ENCODE results near the gene CLEC17A.
A peak's percentile ranks its signal among the peaks of the same experiment; 100 is the strongest.
"Not testable (repeated sequence)": the region's sequence is repeated elsewhere in the genome, so short reads cannot be mapped to it uniquely, and the experiment has no call there.

CLEC17A gene

DNA sequence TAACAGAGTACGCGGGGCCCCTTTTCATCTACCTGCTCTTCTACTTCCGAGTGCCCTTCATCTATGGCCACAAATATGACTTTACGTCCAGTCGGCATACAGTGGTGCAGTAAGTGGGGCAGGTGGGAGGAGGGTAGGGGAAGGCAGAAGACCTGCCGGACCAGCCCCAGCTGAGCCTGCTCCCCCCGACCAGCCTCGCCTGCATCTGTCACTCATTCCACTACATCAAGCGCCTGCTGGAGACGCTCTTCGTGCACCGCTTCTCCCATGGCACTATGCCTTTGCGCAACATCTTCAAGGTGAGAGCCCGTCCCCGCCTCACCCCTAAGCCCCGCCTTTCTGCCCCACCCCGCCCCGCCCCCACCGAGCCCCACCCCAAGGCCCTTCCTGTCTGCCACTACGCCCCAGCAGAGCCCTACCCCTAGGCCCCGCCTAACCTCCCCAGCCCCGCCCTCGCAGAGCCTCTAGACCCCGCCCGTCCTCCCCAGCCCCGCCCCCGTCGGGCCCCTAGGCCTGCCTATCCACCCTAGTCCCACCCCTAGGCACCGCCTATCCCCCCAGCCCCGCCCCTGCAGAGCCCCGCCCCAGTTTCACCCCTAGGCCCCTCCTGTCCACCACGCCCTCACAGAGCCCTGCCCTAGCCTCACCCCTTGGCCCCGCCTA lies 18.8 kb upstream of the CLEC17A start:
- no peak overlapping the region for H3K4me3 ChIP-seq (ENCODE audit: control insufficient read depth in 1 of 7, extremely low read depth in 1 of 7, insufficient read depth in 4 of 7, low read depth in 2 of 7, low read length in 6 of 7)
- ChIA-PET POLR2A (no interaction called here), CTCF (interaction anchor here (0.6 kb wide), 1 partner anchor 122 kb away, joined by 3 read pairs; no protein-coding TSS in a partner anchor)
- no peaks in the 10 kb centered on the region for H3K9me3 ChIP-seq (ENCODE audit: control extremely low read depth in 1 of 5, control insufficient read depth in 4 of 5, insufficient read depth in 2 of 5, low read depth in 1 of 5, low read length in 4 of 5)
- peaks cover 0 to 49% (median 22%) of the 10 kb centered on the region in 4 experiments for H3K36me3 ChIP-seq (ENCODE audit: control insufficient read depth in 4 of 4, insufficient read depth in 4 of 4, low read length in 3 of 4)
- peak in 2 of 3 donors; percentile 41 to 56 for DNase-seq
- no peak overlapping the region for H3K27ac ChIP-seq (ENCODE audit: insufficient read depth in 1 of 2, low read depth in 1 of 2, low read length in 2 of 2, poor library complexity in 1 of 2, severe bottlenecking in 2 of 2)
- H3K27me3 ChIP-seq (replicated peaks in 2 of 5; ENCODE audit: control insufficient read depth in 4 of 5, insufficient read depth in 5 of 5, low read length in 4 of 5): no peaks in the 10 kb centered on the region
- WGBS (ENCODE audit: insufficient coverage): 100% methylated on average over 6 of the region's 33 CpGs
- H3K4me1 ChIP-seq (ENCODE audit: control extremely low read depth in 1 of 4, control insufficient read depth in 4 of 4, insufficient read depth in 4 of 4, low read length in 3 of 4): peaks cover 0 to 36% (median 20%) of the 10 kb centered on the region in 4 experiments

DNA sequence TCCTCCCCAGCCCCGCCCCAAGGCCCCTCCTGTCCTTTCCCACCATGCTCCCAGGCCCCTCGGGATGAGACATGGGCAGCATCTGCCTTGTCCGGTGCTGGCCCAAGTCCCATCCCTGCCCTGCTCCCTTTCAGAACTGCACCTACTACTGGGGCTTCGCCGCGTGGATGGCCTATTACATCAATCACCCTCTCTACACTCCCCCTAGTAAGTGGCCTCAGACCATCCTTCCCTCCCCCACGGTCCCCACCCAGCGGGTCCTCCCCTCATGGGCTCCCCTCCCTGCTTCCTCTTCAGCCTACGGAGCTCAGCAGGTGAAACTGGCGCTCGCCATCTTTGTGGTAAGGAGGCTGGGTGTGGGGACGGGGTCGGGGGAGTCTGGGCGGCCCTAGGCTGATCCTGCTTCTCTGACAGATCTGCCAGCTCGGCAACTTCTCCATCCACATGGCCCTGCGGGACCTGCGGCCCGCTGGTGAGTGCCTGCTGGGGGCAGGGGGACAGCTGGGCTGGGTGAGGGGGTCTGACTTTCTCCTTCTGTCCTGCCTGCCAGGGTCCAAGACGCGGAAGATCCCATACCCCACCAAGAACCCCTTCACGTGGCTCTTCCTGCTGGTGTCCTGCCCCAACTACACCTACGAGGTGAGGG lies 18.1 kb upstream of the CLEC17A start:
- CTCF ChIA-PET; POLR2A ChIA-PET; H3K9me3 ChIP-seq (ENCODE audit: control extremely low read depth in 1 of 5, control insufficient read depth in 4 of 5, insufficient read depth in 2 of 5, low read depth in 1 of 5, low read length in 4 of 5); H3K4me3 ChIP-seq (ENCODE audit: control insufficient read depth in 1 of 7, extremely low read depth in 1 of 7, insufficient read depth in 4 of 7, low read depth in 2 of 7, low read length in 6 of 7); H3K27me3 ChIP-seq (replicated peaks in 2 of 5; ENCODE audit: control insufficient read depth in 4 of 5, insufficient read depth in 5 of 5, low read length in 4 of 5); H3K27ac ChIP-seq (ENCODE audit: insufficient read depth in 1 of 2, low read depth in 1 of 2, low read length in 2 of 2, poor library complexity in 1 of 2, severe bottlenecking in 2 of 2): not testable (repeated sequence)
- peak in 1 of 3 donors; percentile 25 for DNase-seq
- H3K4me1 ChIP-seq (ENCODE audit: control extremely low read depth in 1 of 4, control insufficient read depth in 4 of 4, insufficient read depth in 4 of 4, low read length in 3 of 4): peaks cover 0 to 34% (median 17%) of the 10 kb centered on the region in 4 experiments
- peaks cover 0 to 52% (median 25%) of the 10 kb centered on the region in 4 experiments for H3K36me3 ChIP-seq (ENCODE audit: control insufficient read depth in 4 of 4, insufficient read depth in 4 of 4, low read length in 3 of 4)
- 74% methylated on average over 10 of the region's 22 CpGs for WGBS (ENCODE audit: insufficient coverage)

DNA sequence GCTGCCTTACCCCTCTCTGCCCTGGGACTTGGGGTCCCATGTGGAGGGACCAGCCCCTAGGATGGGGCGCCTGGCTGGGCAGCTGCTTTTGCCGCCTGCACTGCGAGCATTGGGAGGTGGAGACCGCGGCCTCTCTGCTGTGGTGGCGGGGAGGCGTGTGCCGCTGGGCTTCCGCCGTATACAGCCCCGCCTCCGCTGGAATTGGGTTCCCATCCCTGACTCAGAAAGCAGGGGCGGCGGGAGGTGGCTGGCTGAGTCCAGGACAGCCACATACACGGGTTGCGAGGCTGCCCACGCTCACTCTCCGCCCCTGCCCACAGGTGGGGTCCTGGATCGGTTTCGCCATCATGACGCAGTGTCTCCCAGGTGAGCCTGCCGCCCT lies 17.6 kb upstream of the CLEC17A start:
- H3K4me1 ChIP-seq (ENCODE audit: control extremely low read depth in 1 of 4, control insufficient read depth in 4 of 4, insufficient read depth in 4 of 4, low read length in 3 of 4): peaks cover 0 to 29% (median 12%) of the 10 kb centered on the region in 4 experiments
- no peak for DNase-seq
- H3K36me3 ChIP-seq (ENCODE audit: control insufficient read depth in 4 of 4, insufficient read depth in 4 of 4, low read length in 3 of 4): peaks cover 0 to 50% (median 25%) of the 10 kb centered on the region in 4 experiments
- ChIA-PET POLR2A (no interaction called here), CTCF (no interaction called here)
- WGBS (ENCODE audit: insufficient coverage): 96% methylated on average over 21 of the region's 22 CpGs
- H3K27ac ChIP-seq (ENCODE audit: insufficient read depth in 1 of 2, low read depth in 1 of 2, low read length in 2 of 2, poor library complexity in 1 of 2, severe bottlenecking in 2 of 2): no peak overlapping the region
- no peaks in the 10 kb centered on the region for H3K9me3 ChIP-seq (ENCODE audit: control extremely low read depth in 1 of 5, control insufficient read depth in 4 of 5, insufficient read depth in 2 of 5, low read depth in 1 of 5, low read length in 4 of 5)
- H3K27me3 ChIP-seq (replicated peaks in 2 of 5; ENCODE audit: control insufficient read depth in 4 of 5, insufficient read depth in 5 of 5, low read length in 4 of 5): no peaks in the 10 kb centered on the region
- H3K4me3 ChIP-seq (ENCODE audit: control insufficient read depth in 1 of 7, extremely low read depth in 1 of 7, insufficient read depth in 4 of 7, low read depth in 2 of 7, low read length in 6 of 7): no peak overlapping the region

DNA sequence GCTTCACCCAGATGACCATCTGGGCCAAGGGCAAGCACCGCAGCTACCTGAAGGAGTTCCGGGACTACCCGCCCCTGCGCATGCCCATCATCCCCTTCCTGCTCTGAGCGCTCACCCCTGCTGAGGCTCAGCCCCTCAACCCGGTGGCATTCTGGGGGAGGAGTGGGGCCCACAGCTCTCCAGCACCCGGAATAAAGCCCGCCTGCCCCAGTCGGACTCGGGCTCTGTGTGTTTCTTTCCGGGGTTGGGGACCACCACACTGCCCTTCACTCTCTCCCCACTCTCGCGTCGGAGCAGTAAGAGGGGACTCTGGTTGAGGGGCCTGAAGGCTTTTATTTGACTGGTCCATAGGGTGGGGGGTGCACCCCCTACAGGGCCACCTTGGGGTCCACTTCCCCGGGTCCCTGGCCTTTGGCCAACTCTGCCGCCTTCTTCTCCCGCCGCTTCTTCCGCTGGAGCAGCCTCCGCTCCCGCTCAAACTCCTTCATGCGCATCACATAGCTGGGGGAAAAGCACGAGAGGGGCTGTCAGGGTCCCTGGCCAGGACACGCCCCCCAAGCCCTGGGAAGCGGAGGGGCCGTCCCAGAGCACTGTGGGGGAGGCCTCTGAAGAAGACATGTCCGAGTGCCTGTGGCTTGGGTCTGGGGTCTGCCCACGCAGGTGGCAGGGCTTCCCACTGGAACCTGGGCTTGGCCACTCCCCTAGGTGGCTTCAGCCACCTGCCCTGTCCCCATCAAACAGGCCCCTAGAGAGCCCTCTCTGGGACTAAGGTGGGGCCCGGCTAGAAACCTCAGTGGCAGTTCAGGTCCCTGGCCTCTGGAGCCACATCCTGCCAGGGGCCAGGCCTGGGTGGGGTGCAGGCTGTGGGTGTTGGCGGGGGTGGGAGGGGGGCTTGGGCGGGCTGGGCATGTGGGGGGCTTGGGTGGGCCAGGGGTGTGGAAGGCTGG lies 16.8 kb upstream of the CLEC17A start:
- H3K27ac ChIP-seq (ENCODE audit: insufficient read depth in 1 of 2, low read depth in 1 of 2, low read length in 2 of 2, poor library complexity in 1 of 2, severe bottlenecking in 2 of 2): no peak overlapping the region
- no peaks in the 10 kb centered on the region for H3K27me3 ChIP-seq (replicated peaks in 2 of 5; ENCODE audit: control insufficient read depth in 4 of 5, insufficient read depth in 5 of 5, low read length in 4 of 5)
- no peaks in the 10 kb centered on the region for H3K9me3 ChIP-seq (ENCODE audit: control extremely low read depth in 1 of 5, control insufficient read depth in 4 of 5, insufficient read depth in 2 of 5, low read depth in 1 of 5, low read length in 4 of 5)
- ChIA-PET CTCF (interaction anchor here (2.2 to 4.3 kb wide), 2 partner anchors 11 to 123 kb away, joined by 8 to 26 read pairs; no protein-coding TSS in a partner anchor), POLR2A (no interaction called here)
- peaks cover 0 to 50% (median 25%) of the 10 kb centered on the region in 4 experiments for H3K36me3 ChIP-seq (ENCODE audit: control insufficient read depth in 4 of 4, insufficient read depth in 4 of 4, low read length in 3 of 4)
- H3K4me3 ChIP-seq (ENCODE audit: control insufficient read depth in 1 of 7, extremely low read depth in 1 of 7, insufficient read depth in 4 of 7, low read depth in 2 of 7, low read length in 6 of 7): no peak overlapping the region
- DNase-seq: no peak
- peaks cover 2 to 28% (median 12%) of the 10 kb centered on the region in 4 experiments for H3K4me1 ChIP-seq (ENCODE audit: control extremely low read depth in 1 of 4, control insufficient read depth in 4 of 4, insufficient read depth in 4 of 4, low read length in 3 of 4)
- 93% methylated on average over 20 of the region's 31 CpGs for WGBS (ENCODE audit: insufficient coverage)

DNA sequence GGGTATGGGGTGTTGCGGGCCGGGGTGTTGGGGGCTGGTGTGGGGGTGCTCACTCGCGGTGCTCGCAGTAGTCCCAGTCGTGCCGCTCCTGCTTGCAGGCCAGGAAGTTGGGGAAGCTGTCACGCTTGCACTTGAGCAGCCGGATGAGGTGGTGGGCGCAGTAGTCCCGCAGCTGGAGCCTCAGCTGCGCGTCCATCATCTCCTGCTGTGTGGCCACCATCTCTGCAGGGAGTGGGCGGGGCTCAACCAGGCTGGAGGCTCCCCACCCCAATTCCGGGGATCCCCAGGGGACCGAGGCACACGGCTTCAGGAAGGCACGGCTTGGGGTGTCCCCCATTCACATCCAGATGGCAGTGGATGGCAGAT lies 16.2 kb upstream of the CLEC17A start:
- Histone ChIP-seq H3K36me3 (ENCODE audit: control insufficient read depth in 4 of 4, insufficient read depth in 4 of 4, low read length in 3 of 4) (peaks cover 0 to 50% (median 25%) of the 10 kb centered on the region in 4 experiments), H3K4me3 (ENCODE audit: control insufficient read depth in 1 of 7, extremely low read depth in 1 of 7, insufficient read depth in 4 of 7, low read depth in 2 of 7, low read length in 6 of 7) (no peak overlapping the region), H3K27me3 (replicated peaks in 2 of 5; ENCODE audit: control insufficient read depth in 4 of 5, insufficient read depth in 5 of 5, low read length in 4 of 5) (no peaks in the 10 kb centered on the region), H3K4me1 (ENCODE audit: control extremely low read depth in 1 of 4, control insufficient read depth in 4 of 4, insufficient read depth in 4 of 4, low read length in 3 of 4) (peaks cover 2 to 28% (median 14%) of the 10 kb centered on the region in 4 experiments), H3K27ac (ENCODE audit: insufficient read depth in 1 of 2, low read depth in 1 of 2, low read length in 2 of 2, poor library complexity in 1 of 2, severe bottlenecking in 2 of 2) (no peak overlapping the region), H3K9me3 (ENCODE audit: control extremely low read depth in 1 of 5, control insufficient read depth in 4 of 5, insufficient read depth in 2 of 5, low read depth in 1 of 5, low read length in 4 of 5) (no peaks in the 10 kb centered on the region)
- DNase-seq: no peak
- ChIA-PET CTCF (interaction anchor here (1.1 to 4.3 kb wide), 4 partner anchors 11 to 122 kb away, joined by 3 to 26 read pairs (median 6); partner anchors contain the start of gene ADGRE3), POLR2A (no interaction called here)
- 67% methylated on average over 18 of the region's 18 CpGs for WGBS (ENCODE audit: insufficient coverage)

DNA sequence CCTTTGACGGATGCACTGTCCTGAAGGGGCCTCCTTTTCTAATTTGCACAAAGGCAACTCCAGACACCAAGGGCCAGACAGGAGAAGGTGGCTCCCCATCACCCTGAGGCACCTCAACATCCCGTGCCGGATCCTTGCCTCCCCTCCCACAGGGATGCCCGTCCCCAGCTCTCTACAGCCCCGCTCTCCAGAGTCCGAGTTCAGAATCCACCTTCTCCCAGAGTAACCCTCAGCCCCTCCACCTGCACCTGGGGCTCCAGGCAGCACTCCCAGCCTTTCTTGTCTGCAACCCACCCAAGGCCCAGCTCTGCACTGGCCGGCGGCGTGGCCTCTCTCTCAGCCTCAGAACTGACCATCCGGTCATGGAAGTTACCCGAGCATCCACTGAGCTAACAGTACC lies 15.8 kb upstream of the CLEC17A start:
- Histone ChIP-seq H3K9me3 (ENCODE audit: control extremely low read depth in 1 of 5, control insufficient read depth in 4 of 5, insufficient read depth in 2 of 5, low read depth in 1 of 5, low read length in 4 of 5) (no peaks in the 10 kb centered on the region), H3K4me1 (ENCODE audit: control extremely low read depth in 1 of 4, control insufficient read depth in 4 of 4, insufficient read depth in 4 of 4, low read length in 3 of 4) (peaks cover 2 to 25% (median 15%) of the 10 kb centered on the region in 4 experiments), H3K4me3 (ENCODE audit: control insufficient read depth in 1 of 7, extremely low read depth in 1 of 7, insufficient read depth in 4 of 7, low read depth in 2 of 7, low read length in 6 of 7) (no peak overlapping the region), H3K27ac (ENCODE audit: insufficient read depth in 1 of 2, low read depth in 1 of 2, low read length in 2 of 2, poor library complexity in 1 of 2, severe bottlenecking in 2 of 2) (peak overlapping the region in 1 of 2 experiments; percentile 0), H3K27me3 (replicated peaks in 2 of 5; ENCODE audit: control insufficient read depth in 4 of 5, insufficient read depth in 5 of 5, low read length in 4 of 5) (no peaks in the 10 kb centered on the region), H3K36me3 (ENCODE audit: control insufficient read depth in 4 of 4, insufficient read depth in 4 of 4, low read length in 3 of 4) (peaks cover 0 to 50% (median 25%) of the 10 kb centered on the region in 4 experiments)
- ChIA-PET CTCF (interaction anchor here (1.1 to 4.3 kb wide), 4 partner anchors 12 to 121 kb away, joined by 3 to 26 read pairs (median 6); partner anchors contain the start of gene ADGRE3), POLR2A (no interaction called here)
- no peak for DNase-seq
- WGBS (ENCODE audit: insufficient coverage): 93% methylated on average over 6 of the region's 11 CpGs

Data from common myeloid progenitor, CD34-positive (primary cell).